PC-9 (cell line): ENCODE data around the gene NECTIN1. TPM values are rescaled to one million over a fixed set of nuclear protein-coding genes. Genes with fewer than 3 reads are reported as not detected.

Experiments
- BruUV-seq: library from RNA; stranded (reverse); fragments of 400-500 nt; replicated peaks from 2 replicates; lab custom pipeline; 2021; lab: Mats Ljungman, UMichigan
- CTCF ChIA-PET: fragments of 300-600 bp; sonication (Branson Sonifier 250); formaldehyde crosslinking; loops from one replicate; lab custom pipeline; 2022; ENCODE audit warnings: antibody characterized with exemption; lab: Charles Lee
- POLR2A ChIA-PET: fragments of 300-600 bp; sonication (Branson Sonifier 250); formaldehyde crosslinking; loops from one replicate; lab custom pipeline; 2022; ENCODE audit warnings: antibody characterized with exemption; ENCODE audit not compliant: unreplicated experiment; lab: Charles Lee
- DNase-seq, 2 experiments: peaks; one replicate each; pipeline versions ENCODE4 v3.0.0 to v3.0.0-alpha.2; 2015 to 2022; ENCODE audit warnings: mixed read lengths in 1 of 2
- H2AFZ ChIP-seq: fragments of 200-600 bp; sonication (generic); 2 replicates; pipeline ENCODE4 v1.8.1; 2017; ENCODE audit warnings: antibody characterized with exemption
- H3F3A ChIP-seq: fragments of 200-600 bp; sonication (generic); 2 replicates; pipeline ENCODE4 v1.8.1; 2017; ENCODE audit warnings: antibody characterized with exemption, mild to moderate bottlenecking, low read depth; ENCODE audit not compliant: insufficient read depth
- H3K27ac ChIP-seq: fragments of 200-600 bp; sonication (generic); 2 replicates; pipeline ENCODE4 v1.6.1; 2016; ENCODE audit warnings: mixed run types
- H3K27me3 ChIP-seq: fragments of 200-600 bp; sonication (generic); 2 replicates; pipeline ENCODE4 v1.6.1; 2016; ENCODE audit warnings: low read depth, mixed run types; ENCODE audit not compliant: insufficient read depth
- H3K36me3 ChIP-seq: fragments of 200-600 bp; sonication (generic); 2 replicates; pipeline ENCODE4 v1.6.1; 2016; ENCODE audit warnings: low read depth, mixed run types
- H3K4me1 ChIP-seq: fragments of 200-600 bp; sonication (generic); replicated peaks from 2 replicates; pipeline ENCODE4 v1.6.1; 2016; ENCODE audit warnings: mixed run types; ENCODE audit not compliant: insufficient read depth
- H3K4me2 ChIP-seq: fragments of 200-600 bp; sonication (generic); 2 replicates; pipeline ENCODE4 v1.6.1; 2017; ENCODE audit warnings: mixed run types
- H3K4me3 ChIP-seq: fragments of 200-600 bp; sonication (generic); 2 replicates; pipeline ENCODE4 v1.6.1; 2016; ENCODE audit warnings: mixed run types
- H3K79me2 ChIP-seq: fragments of 200-600 bp; sonication (generic); 2 replicates; pipeline ENCODE4 v1.6.1; 2017; ENCODE audit warnings: low read depth, mixed run types
- H3K9me2 ChIP-seq: fragments of 200-600 bp; sonication (generic); 2 replicates; pipeline ENCODE4 v1.8.1; 2017; ENCODE audit warnings: mild to moderate bottlenecking; ENCODE audit not compliant: insufficient read depth
- H3K9me3 ChIP-seq: fragments of 200-600 bp; sonication (generic); 2 replicates; pipeline ENCODE4 v1.8.1; 2016; ENCODE audit warnings: low read depth; ENCODE audit not compliant: insufficient read depth
- H4K20me1 ChIP-seq: fragments of 200-600 bp; sonication (generic); 2 replicates; pipeline ENCODE4 v1.8.1; 2017; ENCODE audit not compliant: insufficient read depth
- CTCF ChIP-seq: fragments of 200-600 bp; sonication (generic); conservative IDR thresholded peaks from 2 replicates; pipeline ENCODE4 v1.6.1; 2017; ENCODE audit warnings: mixed run types, antibody characterized with exemption, mild to moderate bottlenecking, moderate library complexity
- EZH2 ChIP-seq: fragments of 200-600 bp; sonication (generic); IDR thresholded peaks from 2 replicates; pipeline ENCODE4 v1.8.0; 2017; ENCODE audit warnings: antibody characterized with exemption, low read depth
- intact Hi-C: fragments of 100-400 bp; cut with micrococcal nuclease; formaldehyde crosslinking; loops from one replicate; pipeline ENCODE4 v1.10.0; 2022; ENCODE audit not compliant: unreplicated experiment
- total RNA-seq: library from RNA; stranded (reverse); gene quantifications from 2 replicates; pipeline ENCODE4 v1.2.3, GENCODE V29; 2021

Gene NECTIN1
- total RNA-seq, 1 experiment from 2014 or later = 17.6 TPM

DNA sequence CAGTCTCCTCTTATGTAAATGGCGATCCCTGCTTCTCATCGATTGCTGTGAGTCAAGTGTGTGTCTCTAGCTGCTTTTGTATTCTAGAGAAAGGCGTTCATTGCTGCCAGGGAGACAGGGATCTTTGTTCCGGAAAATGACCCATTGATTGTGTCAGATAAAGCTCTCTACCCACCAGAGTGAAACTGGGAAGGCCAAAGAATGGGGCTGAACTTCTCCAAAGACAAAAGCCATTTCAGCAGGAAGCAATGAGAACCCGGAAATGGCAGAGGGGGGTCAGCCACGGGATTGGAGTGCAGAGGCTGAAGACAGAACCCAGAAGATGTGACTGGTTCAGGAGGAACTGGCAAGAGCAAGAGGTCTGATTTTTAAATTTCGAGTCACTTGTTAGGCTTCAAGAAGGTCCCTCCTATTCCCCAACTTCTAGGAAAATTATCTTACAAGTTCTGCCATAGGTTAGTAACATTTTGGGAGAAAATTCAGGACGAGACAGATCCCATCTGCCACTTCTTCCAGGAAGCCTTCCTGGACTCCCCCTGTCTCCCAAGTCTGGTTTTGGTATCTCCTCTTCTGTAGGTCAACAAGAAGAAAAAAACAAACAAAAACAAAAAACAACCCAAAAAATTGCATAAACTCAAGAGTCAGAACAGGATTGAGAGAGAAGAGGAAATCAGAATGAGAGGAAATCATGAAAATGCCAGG, 110.6 kb downstream of the NECTIN1 start:
- Histone ChIP-seq H3K4me2 (no peak overlapping the region), H3K4me3 (no peak overlapping the region), H3K4me1 (peaks cover 14% of the 10 kb centered on the region), H3K9me2 (no peaks in the 10 kb centered on the region), H3K79me2 (no peaks in the 10 kb centered on the region), H3F3A (peaks cover 6% of the 10 kb centered on the region; the same call in 1 of the 2 replicates), H3K27ac (no peak overlapping the region), H3K27me3 (no peaks in the 10 kb centered on the region), H2AFZ (no peak overlapping the region), H3K36me3 (no peaks in the 10 kb centered on the region), H4K20me1 (no peaks in the 10 kb centered on the region), H3K9me3 (no peaks in the 10 kb centered on the region)
- intact Hi-C loops = no loop called here
- no TSS peak for BruUV-seq
- ChIA-PET POLR2A (no interaction called here), CTCF (interaction anchor here (0.7 kb wide), 1 partner anchor 296 kb away, joined by 3 read pairs; no protein-coding TSS in a partner anchor)
- TF ChIP-seq EZH2 = no peak
- TF ChIP-seq CTCF = no peak
- DNase-seq = no peak

GRCh38 chr11:119617340-119617713, 111.7 kb downstream of the NECTIN1 start:
- POLR2A ChIA-PET = no interaction called here
- no TSS peak for BruUV-seq
- H3K4me3 ChIP-seq = no peak overlapping the region
- no peak for DNase-seq
- H3K27ac ChIP-seq = no peak overlapping the region
- H4K20me1 ChIP-seq = no peaks in the 10 kb centered on the region
- no peaks in the 10 kb centered on the region for H3K36me3 ChIP-seq
- H3K4me2 ChIP-seq = no peak overlapping the region
- peaks cover 14% of the 10 kb centered on the region for H3K4me1 ChIP-seq
- no peaks in the 10 kb centered on the region; the same call in 1 of the 2 replicates for H3K9me3 ChIP-seq
- no peaks in the 10 kb centered on the region for H3K79me2 ChIP-seq
- no peaks in the 10 kb centered on the region for H3K27me3 ChIP-seq
- no peaks in the 10 kb centered on the region for H3K9me2 ChIP-seq
- CTCF ChIA-PET = no interaction called here
- peaks cover 6% of the 10 kb centered on the region; the same call in 1 of the 2 replicates for H3F3A ChIP-seq
- no peak overlapping the region for H2AFZ ChIP-seq
- intact Hi-C loops = no loop called here
- TF ChIP-seq EZH2 (no peak), CTCF (no peak)

DNA sequence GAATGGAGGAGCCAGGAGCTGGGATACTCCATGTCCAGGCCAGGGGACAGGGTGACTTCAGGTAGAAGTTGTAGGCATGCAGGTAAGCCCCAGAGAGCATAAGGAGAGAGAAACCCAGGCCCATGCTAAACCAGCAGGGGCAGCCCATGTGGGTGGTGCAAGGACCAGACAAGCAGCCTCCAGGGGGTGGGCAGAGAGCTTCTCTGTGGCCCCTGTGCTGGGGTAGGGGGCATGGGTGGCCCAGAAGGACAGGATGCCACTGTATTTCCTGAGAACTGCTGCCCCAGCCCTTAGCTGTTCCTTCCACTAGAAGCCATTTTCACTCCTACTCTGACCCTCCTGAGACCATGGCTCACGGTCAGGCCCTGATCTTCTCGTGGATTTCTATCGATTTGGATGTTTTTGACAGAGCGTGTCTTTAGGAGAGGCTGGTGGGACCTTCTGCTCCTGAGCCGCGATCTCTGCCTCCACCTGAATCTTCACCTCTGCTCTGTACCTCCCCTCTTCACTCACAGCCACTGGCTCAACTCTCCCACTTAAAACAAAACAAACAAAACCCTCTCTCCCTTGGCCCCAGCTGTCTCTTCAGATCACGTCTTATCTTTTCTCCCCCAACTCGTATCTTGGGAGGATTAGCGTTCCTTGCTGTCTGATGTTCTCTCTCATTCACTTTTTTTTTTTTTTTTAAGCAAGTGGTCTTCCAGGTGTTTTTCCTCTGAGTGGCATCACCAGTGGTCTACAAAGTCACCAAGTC, 112.2 kb downstream of the NECTIN1 start:
- H3K9me2 ChIP-seq = no peaks in the 10 kb centered on the region
- H3K27me3 ChIP-seq = no peaks in the 10 kb centered on the region
- no peak overlapping the region for H3K4me2 ChIP-seq
- ChIA-PET CTCF (interaction anchor here (0.6 kb wide), 1 partner anchor 10 kb away, joined by 3 read pairs; no protein-coding TSS in a partner anchor), POLR2A (no interaction called here)
- H4K20me1 ChIP-seq = no peaks in the 10 kb centered on the region
- H3K9me3 ChIP-seq = no peaks in the 10 kb centered on the region; the same call in 1 of the 2 replicates
- DNase-seq = no peak
- H3K4me3 ChIP-seq = no peak overlapping the region
- no peak overlapping the region for H2AFZ ChIP-seq
- BruUV-seq = no TSS peak
- no peaks in the 10 kb centered on the region for H3K79me2 ChIP-seq
- no peak overlapping the region for H3K27ac ChIP-seq
- H3K36me3 ChIP-seq = no peaks in the 10 kb centered on the region
- peaks cover 14% of the 10 kb centered on the region for H3K4me1 ChIP-seq
- intact Hi-C loops = no loop called here
- peaks cover 6% of the 10 kb centered on the region; the same call in 1 of the 2 replicates for H3F3A ChIP-seq
- TF ChIP-seq EZH2 (no peak), CTCF (no peak)
